GM12872 (cell line): ENCODE results near the gene CHST10.

Source experiments
- TF ChIP-seq, protein P1 (sequence below): IDR thresholded peaks from 3 replicates; pipeline ENCODE4 v1.5.1; 2011; ENCODE audit warnings: low read depth, mild to moderate bottlenecking, low read length, moderate library complexity; ENCODE audit not compliant: insufficient read depth

The CHST10 gene

GRCh38 chr2:100344433-100344832 is 73.0 kb downstream of the CHST10 start:
- TF ChIP-seq, protein P1, sequence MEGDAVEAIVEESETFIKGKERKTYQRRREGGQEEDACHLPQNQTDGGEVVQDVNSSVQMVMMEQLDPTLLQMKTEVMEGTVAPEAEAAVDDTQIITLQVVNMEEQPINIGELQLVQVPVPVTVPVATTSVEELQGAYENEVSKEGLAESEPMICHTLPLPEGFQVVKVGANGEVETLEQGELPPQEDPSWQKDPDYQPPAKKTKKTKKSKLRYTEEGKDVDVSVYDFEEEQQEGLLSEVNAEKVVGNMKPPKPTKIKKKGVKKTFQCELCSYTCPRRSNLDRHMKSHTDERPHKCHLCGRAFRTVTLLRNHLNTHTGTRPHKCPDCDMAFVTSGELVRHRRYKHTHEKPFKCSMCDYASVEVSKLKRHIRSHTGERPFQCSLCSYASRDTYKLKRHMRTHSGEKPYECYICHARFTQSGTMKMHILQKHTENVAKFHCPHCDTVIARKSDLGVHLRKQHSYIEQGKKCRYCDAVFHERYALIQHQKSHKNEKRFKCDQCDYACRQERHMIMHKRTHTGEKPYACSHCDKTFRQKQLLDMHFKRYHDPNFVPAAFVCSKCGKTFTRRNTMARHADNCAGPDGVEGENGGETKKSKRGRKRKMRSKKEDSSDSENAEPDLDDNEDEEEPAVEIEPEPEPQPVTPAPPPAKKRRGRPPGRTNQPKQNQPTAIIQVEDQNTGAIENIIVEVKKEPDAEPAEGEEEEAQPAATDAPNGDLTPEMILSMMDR = no peak
